ENCODE data around the gene HDAC4.

HDAC4 gene

DNA sequence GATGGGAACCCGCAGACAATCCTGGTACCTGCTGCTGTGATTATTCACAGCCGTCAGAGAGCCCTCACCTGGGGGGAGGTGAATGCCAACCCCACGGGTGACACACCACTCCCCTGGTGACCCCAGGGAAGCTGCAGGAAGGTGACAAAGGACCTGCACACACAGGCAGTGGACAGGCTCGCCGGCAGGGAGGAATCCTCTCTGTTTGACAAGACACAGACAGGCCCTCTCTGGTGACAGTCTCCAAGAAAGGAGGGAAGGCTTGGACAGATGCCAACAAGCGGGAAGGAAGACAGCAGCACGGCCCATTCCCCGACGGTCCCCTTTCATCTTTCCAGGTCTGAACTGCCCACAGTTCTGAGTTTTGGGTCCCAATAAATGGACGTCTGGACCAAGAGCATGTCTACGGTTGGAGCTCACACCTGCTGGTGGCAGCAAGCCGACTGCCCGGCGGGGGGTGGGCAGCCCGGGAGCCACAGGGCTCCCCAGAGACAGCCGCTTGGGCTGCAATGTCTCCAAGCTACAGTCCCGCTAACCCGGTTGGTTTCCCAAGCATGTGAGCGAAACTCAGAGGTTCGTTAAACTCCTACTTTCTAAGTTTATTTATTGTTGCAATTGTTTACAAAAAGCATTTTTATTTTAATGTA is 31.8 kb downstream of the HDAC4 start:
- no peak for DNase-seq (ENCODE audit: low spot score)

DNA sequence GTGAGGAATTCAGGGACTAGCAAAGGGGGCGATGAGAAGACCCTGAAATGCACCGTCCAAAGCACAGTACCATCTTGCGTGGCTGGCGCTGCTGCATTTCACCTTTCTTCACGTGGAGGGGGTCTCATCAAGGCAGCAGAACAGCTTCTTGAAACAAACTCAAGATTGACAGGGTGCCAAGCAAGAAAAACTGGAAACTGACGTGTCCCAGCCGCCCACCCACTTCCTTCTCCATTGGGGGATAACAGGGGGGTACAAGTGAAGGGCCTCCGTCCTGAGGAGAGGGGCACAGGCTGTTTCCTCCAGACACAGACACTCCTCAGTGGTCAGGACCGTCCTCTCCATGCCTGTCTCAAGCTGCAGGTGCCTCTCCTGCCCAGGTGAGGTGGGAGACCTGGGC is 32.5 kb downstream of the HDAC4 start:
- DNase-seq (ENCODE audit: low spot score) = no peak

DNA sequence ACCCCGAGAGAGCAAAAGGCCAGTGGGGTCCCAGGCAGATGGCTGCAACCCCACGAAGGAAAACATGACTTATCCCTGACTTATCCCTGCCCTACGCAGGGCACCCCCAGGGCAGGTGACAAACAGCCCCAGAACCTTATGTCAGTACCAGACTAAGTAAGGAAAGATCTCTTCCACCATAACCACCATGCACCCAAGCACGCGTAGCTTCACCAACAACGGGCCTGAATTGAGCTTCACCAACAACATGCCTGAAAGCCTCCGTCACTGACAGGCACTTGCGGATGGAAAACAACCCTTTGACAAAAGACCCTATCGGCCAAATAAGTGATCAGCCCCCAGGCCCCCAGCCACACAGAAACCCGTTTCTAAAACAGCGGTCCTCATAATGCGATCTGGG is 34.1 kb downstream of the HDAC4 start:
- DNase-seq (ENCODE audit: low spot score) = no peak

DNA sequence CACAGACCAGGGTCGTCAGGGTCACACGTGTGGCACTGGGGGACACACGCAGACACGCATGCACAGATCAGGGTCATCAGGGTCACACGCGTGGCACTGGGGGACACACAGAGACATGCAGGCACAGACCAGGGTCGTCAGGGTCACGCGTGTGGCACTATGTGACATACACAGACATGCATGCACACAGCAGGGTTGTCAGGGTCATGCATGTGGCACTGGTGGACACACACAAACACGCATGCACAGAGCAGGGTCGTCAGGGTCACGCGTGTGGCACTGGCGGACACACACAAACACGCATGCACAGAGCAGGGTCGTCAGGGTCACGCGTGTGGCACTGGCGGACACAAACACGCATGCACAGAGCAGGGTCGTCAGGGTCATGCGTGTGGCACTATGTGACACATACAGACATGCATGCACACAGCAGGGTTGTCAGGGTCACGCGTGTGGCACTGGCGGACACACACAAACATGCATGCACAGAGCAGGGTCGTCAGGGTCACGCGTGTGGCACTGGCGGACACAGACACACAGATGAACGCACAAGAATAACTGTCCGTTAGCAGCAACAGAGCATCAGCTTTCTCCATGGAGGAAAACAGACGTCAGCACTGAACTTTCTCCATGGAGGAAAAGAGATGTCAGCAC is 34.9 kb downstream of the HDAC4 start:
- no peak for DNase-seq (ENCODE audit: low spot score)

DNA sequence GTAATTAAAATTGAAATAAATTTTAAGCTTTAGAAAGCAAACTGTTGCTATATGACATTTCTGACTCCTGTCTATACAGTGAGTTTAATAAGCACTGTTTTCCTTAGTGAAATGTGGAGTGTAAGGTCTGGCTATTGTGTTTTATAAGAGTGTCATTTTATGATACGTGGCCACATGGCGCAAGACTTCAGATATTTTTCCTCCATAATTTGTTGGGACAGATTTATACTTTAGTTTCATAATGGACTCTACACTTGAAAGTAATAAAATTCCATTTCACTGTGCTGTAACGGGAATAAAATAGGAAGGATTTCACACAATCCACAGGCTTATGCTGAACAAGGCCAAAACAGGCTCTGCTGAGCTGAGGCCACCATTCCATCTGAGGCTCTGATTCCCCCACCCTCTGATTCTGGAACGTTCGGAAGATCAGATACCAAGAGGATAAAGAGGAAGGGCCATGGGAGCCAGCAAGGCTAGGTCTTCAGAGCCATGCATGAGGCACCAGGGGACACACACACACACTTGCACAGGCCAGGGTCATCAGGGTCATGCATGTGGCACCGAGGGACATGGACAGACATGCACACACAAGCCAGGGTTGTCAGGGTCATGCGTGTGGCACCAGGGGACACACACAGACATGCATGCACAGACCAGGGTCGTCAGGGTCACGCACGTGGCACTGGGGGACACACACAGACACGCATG is 35.6 kb downstream of the HDAC4 start:
- no peak for DNase-seq (ENCODE audit: low spot score)

DNA sequence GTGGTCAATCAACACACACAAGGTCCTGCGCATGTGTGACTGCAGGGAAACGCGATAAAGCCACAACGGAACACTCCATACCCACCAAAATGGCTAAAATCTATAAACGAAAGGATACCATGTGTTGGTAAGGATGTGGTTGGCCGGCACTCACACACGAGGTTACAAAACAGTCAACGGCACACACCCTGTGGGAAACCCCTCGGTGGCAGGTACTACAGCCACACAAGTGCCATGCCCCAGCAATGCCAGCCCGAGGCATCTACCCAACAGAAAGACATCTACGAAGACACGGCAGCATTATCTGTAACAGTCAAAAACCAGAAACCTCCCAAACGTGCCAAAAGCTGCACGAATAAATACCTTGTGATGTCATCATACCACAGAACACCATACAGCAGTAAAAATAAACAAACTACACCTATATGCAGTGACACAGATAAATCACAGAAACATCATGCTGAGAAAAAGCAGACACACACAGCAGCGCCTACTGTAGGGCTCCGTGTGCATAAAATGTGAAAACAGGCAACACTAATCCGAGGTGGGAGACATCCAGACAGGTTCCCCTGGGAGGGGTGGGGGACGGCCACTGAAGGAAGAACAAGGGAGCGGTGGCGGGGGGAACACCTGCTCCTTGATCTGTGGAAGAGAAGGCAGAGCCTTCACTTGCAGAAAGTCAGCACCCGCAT is 36.7 kb downstream of the HDAC4 start:
- DNase-seq (ENCODE audit: low spot score) = no peak

DNA sequence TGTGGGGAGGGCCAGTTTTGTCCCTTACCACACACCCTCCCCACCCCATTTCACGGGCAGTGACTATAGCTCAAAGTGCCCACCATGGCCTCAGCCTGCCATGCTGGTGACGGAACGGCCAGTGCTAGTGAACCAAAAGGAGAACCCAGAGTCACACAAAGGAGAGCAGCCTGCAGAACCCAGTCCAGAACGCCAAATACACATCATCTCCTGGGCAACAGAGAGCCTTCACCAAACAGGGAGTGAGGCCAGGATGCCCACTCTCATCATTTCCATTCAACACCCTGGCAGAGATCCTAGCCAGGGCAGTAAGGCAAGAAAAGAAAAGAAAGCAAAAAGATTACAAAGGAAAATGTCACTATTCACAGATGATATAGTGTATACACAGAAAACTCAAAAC is 38.3 kb downstream of the HDAC4 start:
- no peak for DNase-seq (ENCODE audit: low spot score)

DNA sequence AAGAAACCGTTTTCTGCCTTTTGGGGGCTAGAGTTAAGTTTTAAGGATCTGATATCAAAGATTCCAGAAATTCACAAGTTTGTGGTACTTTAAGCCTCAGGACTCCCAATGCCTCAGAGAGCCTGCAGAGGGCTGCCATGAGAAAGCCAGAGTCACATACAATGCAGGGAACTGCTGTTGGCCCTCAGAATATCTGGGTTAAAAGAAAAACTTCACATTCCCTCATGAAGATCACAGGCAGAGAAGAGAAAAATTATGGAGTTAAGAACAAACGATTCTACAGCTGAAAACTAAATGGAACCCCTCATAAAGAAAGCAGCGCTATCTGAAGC is 39.5 kb downstream of the HDAC4 start:
- no peak for DNase-seq (ENCODE audit: low spot score)

DNA sequence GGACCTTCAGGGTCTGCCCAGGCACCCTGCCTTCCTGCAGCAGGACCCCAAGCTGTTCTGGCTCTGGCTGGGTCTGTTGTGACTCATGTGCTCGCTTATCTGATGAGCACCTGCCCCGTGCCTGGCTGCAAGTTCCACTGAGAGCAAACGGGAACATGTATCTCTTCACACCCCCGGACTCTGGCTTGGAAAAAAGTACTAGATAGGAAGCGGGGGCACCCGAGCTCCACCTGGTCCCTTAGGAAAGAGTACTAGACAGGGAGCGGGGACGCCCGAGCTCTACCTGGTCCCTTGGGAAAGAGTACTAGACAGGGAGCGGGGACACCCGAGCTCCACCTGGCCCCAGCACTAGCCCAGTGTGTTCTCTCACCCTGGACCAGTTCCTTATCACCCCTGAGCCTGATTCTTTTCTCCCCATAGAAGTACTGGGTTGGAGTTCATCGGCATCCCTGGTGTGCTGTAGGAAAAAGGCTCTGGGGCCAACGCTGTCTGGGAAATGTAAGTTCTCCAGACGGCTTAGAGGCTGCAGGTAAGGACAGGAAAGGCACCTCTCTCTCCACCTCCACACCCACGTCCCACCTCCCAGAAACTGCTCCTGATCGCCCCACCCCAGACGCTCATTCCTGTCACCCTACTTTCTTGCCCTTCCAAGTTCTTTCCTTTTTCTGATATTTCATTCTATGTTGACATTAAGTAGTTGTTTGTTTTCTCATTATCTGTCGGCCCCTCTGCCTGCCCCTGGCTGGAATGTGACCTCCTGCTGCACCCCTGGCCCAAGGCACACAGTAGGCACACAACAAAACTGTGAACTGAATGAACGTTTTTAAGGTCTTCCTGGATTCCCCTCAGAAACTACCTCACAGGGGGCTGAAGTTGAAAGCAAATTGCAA is 40.2 kb downstream of the HDAC4 start:
- no peak for DNase-seq (ENCODE audit: low spot score)

DNA sequence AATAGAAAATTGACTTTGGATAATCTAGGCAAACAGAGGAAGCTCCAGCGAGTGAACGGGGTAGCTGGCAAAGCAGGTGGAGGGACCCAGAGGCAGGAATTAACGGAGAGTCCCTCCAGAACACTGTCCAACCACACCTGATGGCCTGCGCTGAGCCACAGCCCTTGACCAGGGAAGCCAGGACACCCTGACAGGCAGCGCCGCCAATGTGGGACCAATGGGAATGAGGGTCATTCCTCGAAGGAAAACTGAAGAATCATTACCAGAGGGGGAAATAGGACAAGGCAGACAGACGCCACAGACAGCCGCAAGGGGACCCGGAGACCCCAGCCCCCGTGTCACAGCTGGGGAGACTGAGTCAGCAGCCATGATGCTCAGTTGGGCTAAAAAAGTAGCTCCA is 40.8 kb downstream of the HDAC4 start:
- no peak for DNase-seq (ENCODE audit: low spot score)

DNA sequence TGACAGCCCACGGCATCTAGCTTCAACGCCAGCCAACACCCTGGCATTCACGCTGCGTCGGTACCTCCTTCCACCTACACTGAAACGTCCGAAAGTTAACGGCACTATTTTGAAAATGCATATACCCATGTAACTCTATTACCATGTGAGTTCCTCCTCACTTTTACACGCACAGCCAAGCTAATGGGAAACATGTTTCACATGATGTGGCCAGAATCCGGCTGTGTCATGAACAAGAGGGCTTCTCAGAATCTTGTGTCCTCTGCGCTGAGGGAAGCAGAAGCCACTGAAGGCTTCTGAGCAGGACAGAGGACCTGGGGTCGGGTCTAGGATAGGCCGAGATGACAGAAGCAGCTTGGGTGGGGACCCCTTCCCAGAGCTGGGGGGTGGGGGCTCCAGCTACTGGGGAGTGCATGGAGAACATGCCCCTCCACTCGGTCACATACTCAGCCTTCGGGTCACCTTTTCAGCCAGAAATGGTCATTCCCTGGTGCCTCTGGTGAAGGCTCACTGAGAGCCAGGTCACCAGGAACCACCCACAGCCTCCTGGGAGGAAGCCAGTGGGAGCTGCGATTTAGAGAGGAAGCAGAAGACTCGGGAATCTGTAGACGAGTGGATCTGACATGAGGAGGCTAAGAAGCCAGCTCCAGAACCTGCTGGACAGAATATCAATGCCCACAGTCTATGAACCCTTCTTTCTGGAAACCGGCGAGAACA is 41.5 kb downstream of the HDAC4 start:
- no peak for DNase-seq (ENCODE audit: low spot score)

DNA sequence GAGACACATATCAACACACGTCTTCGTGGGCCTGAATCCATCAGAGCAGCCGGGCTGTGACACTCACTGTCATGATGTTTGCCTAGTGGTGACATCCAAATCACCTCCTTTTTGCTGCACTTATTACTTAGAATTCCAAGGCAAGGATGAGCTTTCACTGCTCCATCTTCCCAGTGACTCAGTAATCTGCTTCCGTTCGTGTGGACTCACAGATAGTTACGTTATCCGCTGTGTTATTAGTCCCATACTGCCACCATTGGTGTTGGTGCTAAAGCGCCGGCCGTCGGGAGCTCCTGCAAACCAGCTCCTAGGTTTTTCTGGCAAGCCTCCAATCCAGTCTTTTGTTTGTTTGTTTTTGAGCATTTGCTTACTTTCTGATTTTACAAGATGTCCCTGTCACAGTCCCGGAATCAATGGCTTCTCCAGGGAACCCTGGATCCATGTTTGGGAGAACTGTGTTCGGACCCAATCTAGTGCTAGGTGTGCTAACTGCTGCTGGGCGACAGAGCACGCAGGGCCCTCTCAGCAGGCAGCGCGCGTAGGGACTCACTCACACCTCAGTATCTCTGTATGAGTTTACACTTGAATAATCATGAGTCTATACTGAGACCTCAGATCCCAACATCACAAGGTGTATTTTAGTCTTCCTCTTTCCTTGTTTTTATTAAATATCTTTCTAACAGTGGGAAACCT is 42.6 kb downstream of the HDAC4 start:
- no peak for DNase-seq (ENCODE audit: low spot score)

DNA sequence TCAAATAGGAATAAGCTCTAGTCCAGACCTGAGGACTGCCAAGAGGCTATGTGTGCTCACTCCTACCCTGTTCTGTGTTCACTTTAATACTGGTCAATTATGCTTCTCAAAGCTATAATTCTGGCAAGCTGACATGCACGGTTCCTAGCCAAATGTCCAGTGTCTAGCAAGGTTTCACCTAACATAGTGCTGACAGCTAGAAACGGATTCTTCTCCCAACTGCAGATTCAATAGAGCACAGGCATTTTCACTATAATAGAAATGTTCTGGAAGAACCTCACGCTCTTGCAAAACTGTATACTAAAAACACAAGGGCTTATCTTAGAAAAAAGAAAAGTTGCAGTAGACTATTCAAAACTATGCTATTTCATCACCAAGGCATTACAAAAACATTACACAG is 45.1 kb downstream of the HDAC4 start:
- no peak for DNase-seq (ENCODE audit: low spot score)

DNA sequence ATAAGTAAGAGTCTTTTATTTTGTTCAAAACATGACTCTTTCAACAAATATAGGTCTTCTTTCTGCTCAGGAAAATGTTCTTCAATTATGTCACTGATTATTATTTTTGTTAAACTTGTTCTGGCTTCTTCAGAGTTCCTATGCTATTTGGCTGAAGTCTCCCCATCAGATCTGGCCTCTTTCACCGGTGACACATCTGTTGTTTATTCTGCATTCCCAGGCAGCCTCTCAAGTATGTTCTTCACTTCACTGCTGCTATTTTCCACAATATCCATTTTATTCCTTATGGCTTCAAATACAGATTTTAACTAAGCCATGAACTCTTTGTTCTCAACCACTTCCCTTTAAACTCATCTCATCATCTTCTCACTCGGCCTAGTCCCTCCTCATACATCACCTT is 45.7 kb downstream of the HDAC4 start:
- no peak for DNase-seq (ENCODE audit: low spot score)

DNA sequence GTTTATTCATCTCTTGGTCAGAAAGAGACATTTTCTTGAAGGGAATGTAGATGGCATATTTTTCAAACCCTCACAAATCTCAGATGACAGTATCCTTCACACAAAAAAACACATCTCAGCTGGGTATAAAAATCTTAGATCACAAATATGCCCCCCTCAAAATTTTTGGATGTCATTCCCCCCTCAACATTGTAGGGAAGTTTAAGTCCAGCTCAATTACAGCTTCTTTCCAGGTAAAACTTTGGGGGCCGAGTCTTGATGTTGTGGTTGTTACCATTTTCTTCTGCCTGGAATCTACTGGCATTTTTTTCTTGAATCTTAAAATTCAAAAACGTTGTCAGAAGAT is 46.1 kb downstream of the HDAC4 start:
- DNase-seq (ENCODE audit: low spot score) = no peak

DNA sequence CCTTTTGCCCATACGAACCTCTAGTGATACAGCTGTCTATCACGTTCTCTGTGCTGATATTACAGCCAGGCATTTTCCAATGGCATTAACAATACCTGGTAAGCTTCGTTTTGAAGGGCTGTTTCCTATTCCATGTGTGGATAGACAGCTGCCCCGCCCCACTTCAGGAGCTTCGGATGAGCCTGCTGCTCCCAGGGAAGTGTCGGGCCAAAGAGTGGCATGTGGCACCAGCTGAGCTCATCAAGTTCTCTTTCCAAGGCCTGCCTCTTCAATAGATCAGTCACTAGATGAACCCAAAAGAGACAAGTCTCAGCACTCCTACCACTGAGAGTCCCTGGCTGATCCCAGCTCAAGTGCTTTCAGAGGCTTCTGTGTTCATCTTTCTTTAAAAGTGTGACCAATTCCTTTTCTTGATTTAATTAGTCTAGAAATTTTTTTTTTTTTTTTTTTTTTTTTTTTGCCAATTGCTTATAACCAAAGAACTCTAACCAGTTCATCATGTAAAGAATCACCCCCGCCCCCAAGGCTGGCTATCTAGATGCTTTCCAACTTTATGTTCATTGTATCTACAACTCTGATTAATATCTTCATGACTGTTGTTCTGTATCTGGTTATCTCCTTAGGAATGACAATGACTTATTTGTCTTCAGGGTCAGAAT is 46.6 kb downstream of the HDAC4 start:
- no peak for DNase-seq (ENCODE audit: low spot score)

DNA sequence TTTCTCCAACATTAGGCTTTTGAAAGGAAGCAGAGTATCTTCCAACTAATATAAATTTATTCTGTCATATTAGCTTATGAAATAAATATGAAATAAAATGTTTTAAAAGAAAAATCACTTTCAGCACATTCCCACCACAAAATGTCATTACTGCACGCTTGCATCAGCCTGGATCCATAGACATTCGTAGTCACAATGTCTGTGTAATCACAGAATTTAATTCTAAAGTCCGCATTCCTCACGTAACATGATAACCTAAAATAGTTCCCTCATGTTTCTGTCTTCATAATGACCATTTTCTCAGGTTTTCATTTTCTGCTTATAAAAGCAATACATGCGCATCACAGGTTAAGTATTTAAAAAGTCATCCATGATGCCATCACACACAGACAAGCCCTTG is 47.1 kb downstream of the HDAC4 start:
- DNase-seq (ENCODE audit: low spot score) = no peak

DNA sequence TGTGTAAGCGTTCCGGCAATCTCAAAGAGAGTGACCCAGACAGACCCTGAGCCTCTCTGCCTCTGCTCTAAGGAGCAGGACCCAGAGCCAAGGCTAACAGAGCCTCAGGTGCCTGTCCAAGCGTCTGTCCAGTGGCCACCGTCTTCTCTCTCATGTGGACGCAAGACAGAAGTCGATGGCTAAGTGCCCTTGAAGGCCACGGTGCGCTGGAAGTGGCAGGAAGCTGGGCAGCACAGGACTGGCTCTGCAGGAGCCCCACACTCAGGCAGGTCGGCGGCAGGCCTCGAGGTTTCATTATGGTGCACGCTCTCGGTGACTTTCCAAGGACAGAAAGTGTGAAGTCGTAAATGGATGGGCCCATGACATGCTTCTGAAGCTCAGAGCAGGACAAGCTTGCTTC is 49.1 kb downstream of the HDAC4 start:
- DNase-seq (ENCODE audit: low spot score) = no peak

DNA sequence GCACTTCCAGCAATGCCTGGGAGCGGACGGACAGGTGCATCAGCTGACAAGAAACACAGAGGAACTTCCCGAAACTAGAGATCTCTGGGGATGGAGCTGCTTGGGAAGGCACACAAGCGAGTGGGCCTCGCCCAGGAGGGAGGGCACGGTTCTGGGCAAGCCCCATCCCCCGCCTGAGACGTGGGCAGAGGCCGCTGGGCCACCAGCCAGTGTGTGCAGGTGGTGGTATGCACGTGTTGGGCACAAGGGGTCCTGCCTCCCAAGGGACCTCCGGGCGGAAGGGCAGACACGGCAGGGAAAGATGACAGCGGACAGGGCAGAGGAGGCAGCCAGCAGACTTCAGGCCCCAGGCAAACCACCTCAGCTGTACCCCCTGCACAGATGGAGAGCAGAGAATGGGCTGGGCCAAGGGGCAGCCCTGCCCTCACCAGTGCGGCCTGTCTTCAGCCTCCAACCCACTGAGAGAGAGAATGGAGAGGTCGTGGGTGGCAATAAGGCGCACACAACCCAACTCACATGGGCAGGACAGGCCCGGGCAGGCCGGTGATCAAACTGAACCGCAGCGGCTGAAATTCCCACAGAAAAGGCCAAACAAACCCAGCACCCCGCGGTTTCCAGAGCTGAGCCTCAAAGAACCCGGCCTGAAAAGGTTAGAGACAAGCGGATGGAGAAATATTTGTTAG is 51.2 kb downstream of the HDAC4 start:
- DNase-seq (ENCODE audit: low spot score) = no peak

Data from putamen (tissue), 1 donor.